Tibial nerve (tissue), 4 donors: ENCODE data around the gene C1QA. TPM values are rescaled to one million over a fixed set of nuclear protein-coding genes. Genes with fewer than 3 reads are reported as not detected.

Source experiments
- DNase-seq, 2 donors: peaks; one replicate each; pipeline ENCODE4 v3.0.0-alpha.2; 2019; ENCODE audit warnings: low spot score in 2 of 2
- H3K27ac ChIP-seq, 4 donors: fragments of 200-600 bp; sonication (generic) in 3 of 4; one replicate each; pipeline ENCODE4 v1.5.1; 2017 to 2019; ENCODE audit warnings: mild to moderate bottlenecking in 1 of 4
- H3K27me3 ChIP-seq, 2 donors: fragments of 200-600 bp; sonication (generic) in 1 of 2; one replicate each; pipeline versions ENCODE4 v1.5.1 to v1.6.0; 2017 to 2019
- H3K36me3 ChIP-seq, 3 donors: fragments of 200-600 bp; sonication (generic); one replicate each; pipeline ENCODE4 v1.5.1; 2018 to 2019
- H3K4me1 ChIP-seq, 4 donors: fragments of 200-600 bp; sonication (generic) in 3 of 4; one replicate each; pipeline ENCODE4 v1.5.1; 2017 to 2019
- H3K4me3 ChIP-seq, 4 donors: fragments of 200-600 bp; sonication (generic) in 3 of 4; one replicate each; pipeline ENCODE4 v1.5.1; 2017 to 2019; ENCODE audit warnings: mild to moderate bottlenecking in 1 of 4, moderate library complexity in 1 of 4
- H3K9me3 ChIP-seq, 4 donors: fragments of 200-600 bp; sonication (generic) in 3 of 4; one replicate each; pipeline ENCODE4 v1.5.1; 2017 to 2019
- CTCF ChIP-seq, 5 experiments: fragments of 200-600 bp in 3 of 5; fragments of 450-650 bp in 2 of 5; sonication (generic) in 3 of 5; IDR thresholded peaks; one replicate each; pipeline ENCODE4 v1.5.1; 2016 to 2019; ENCODE audit warnings: antibody characterized with exemption in 5 of 5, mild to moderate bottlenecking in 3 of 5, moderate library complexity in 2 of 5
- EP300 ChIP-seq, 2 donors: sonication (generic); formaldehyde crosslinking; IDR thresholded peaks; one replicate each; pipeline ENCODE4 v1.6.1; 2017; ENCODE audit warnings: antibody characterized with exemption in 2 of 2, mild to moderate bottlenecking in 1 of 2
- POLR2A ChIP-seq, 2 donors: fragments of 450-650 bp; IDR thresholded peaks; one replicate each; pipeline ENCODE4 v1.6.1; 2017; ENCODE audit warnings: antibody characterized with exemption in 2 of 2, mild to moderate bottlenecking in 2 of 2, moderate library complexity in 2 of 2
- WGBS, 2 donors: methylation state at CpG; one replicate each; pipeline ENCODE4 v1.1.5; 2018; 5-methylcytosine and 5-hydroxymethylcytosine counted together
- total RNA-seq, 4 donors: library from RNA; depleted of rRNA; stranded (reverse); fragments of >200 nt; gene quantifications; one replicate each; pipeline ENCODE4 v1.1.0, GENCODE V29; 2016

The C1QA gene
- total RNA-seq, 4 donors from 2014 or later = 139 to 231 (median 182) TPM

GRCh38 chr1:22592919-22593790, 43.3 kb upstream of the C1QA start:
- WGBS, 2 donors = 52 to 59% methylated on average over 10 to 38 of the region's 38 CpGs
- Histone ChIP-seq H3K4me1 (no peaks in the 10 kb centered on the region), H3K36me3 (no peaks in the 10 kb centered on the region), H3K4me3 (no peak overlapping the region), H3K27ac (no peak overlapping the region), H3K9me3 (no peaks in the 10 kb centered on the region), H3K27me3 (peaks cover 0 to 63% of the 10 kb centered on the region in 2 donors)
- no peak for DNase-seq
- TF ChIP-seq EP300 (IDR thresholded peaks at IDR 0.05) (no peak), CTCF (IDR thresholded peaks at IDR 0.05) (no peak), POLR2A (IDR thresholded peaks at IDR 0.05) (no peak)

- Histone ChIP-seq H3K27me3 (peaks cover 0 to 55% of the 10 kb centered on the region in 2 donors), H3K9me3 (no peaks in the 10 kb centered on the region), H3K27ac (no peak overlapping the region), H3K4me1 (no peaks in the 10 kb centered on the region), H3K36me3 (no peaks in the 10 kb centered on the region), H3K4me3 (no peak overlapping the region)
- no peak for DNase-seq
- TF ChIP-seq EP300 (IDR thresholded peaks at IDR 0.05) (no peak), POLR2A (IDR thresholded peaks at IDR 0.05) (no peak), CTCF (IDR thresholded peaks at IDR 0.05) (no peak)
- 73 to 76% methylated on average over 10 of the region's 10 CpGs for WGBS, 2 donors
Observed at GRCh38 chr1:22594396-22594795, 42.0 kb upstream of the C1QA start.

GRCh38 chr1:22595108-22595507, 41.3 kb upstream of the C1QA start:
- H3K27me3 ChIP-seq = peaks cover 0 to 50% of the 10 kb centered on the region in 2 donors
- no peak overlapping the region for H3K4me3 ChIP-seq
- no peaks in the 10 kb centered on the region for H3K4me1 ChIP-seq
- no peaks in the 10 kb centered on the region for H3K36me3 ChIP-seq
- TF ChIP-seq CTCF (IDR thresholded peaks at IDR 0.05) = no peak
- no peak for TF ChIP-seq EP300 (IDR thresholded peaks at IDR 0.05)
- no peak for TF ChIP-seq POLR2A (IDR thresholded peaks at IDR 0.05)
- WGBS, 2 donors = 44 to 73% methylated on average over 7 of the region's 7 CpGs
- no peak overlapping the region for H3K27ac ChIP-seq
- DNase-seq = no peak
- H3K9me3 ChIP-seq = no peaks in the 10 kb centered on the region

GRCh38 chr1:22597301-22597965, 39.0 kb upstream of the C1QA start:
- no peaks in the 10 kb centered on the region for H3K9me3 ChIP-seq
- H3K36me3 ChIP-seq = no peaks in the 10 kb centered on the region
- TF ChIP-seq EP300 (IDR thresholded peaks at IDR 0.05) (no peak), CTCF (IDR thresholded peaks at IDR 0.05) (no peak), POLR2A (IDR thresholded peaks at IDR 0.05) (no peak)
- H3K4me3 ChIP-seq = no peak overlapping the region
- no peak for DNase-seq
- 74 to 78% methylated on average over 29 to 30 of the region's 30 CpGs for WGBS, 2 donors
- H3K27ac ChIP-seq = no peak overlapping the region
- peaks cover 0 to 60% of the 10 kb centered on the region in 2 donors for H3K27me3 ChIP-seq
- H3K4me1 ChIP-seq = no peaks in the 10 kb centered on the region

- Histone ChIP-seq H3K4me3 (no peak overlapping the region), H3K36me3 (no peaks in the 10 kb centered on the region), H3K27ac (no peak overlapping the region), H3K9me3 (no peaks in the 10 kb centered on the region), H3K4me1 (no peaks in the 10 kb centered on the region), H3K27me3 (peaks cover 0 to 60% of the 10 kb centered on the region in 2 donors)
- 92 to 100% methylated on average over 2 to 5 of the region's 8 CpGs for WGBS, 2 donors
- TF ChIP-seq CTCF (IDR thresholded peaks at IDR 0.05) (no peak), POLR2A (IDR thresholded peaks at IDR 0.05) (no peak), EP300 (IDR thresholded peaks at IDR 0.05) (no peak)
- no peak for DNase-seq
Observed at GRCh38 chr1:22597996-22598395, 38.4 kb upstream of the C1QA start.
